Middle frontal gyrus (tissue), 1 donor: ENCODE results near the gene KRT28.
"Not testable (repeated sequence)": the region's sequence is repeated elsewhere in the genome, so short reads cannot be mapped to it uniquely, and the experiment has no call there.

Source experiments
- DNase-seq: peaks from one replicate; pipeline ENCODE4 v3.0.0-alpha.2; 2015; ENCODE audit warnings: low spot score; ENCODE audit errors: extremely low spot score

Gene KRT28

DNA sequence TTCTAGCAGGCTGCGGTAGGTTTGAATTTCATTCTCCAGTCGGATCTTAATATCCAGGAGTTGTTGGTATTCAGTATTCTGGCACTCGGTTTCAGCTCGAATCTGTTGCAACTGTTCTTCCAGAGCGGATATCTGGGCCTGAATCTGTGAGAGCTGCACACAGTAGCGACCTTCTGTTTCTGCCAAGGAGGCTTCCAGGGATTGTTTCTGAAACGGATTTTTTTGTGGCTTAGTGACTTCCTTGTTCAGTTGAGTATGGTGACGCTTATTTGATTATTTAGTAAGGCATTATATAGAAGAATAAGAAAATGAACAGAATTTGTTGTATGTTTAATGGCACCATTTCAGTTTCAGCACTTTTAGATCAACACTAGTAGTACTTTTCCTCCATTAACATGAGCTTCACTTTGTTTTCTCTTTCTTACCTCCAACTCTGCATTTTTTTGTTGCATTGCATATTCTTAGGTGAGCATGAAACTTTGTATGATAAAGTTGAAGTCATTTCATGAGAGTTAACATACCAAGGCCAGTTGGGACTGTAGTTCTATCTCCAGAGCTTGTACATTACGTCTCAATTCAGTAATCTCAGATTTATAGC is 19.9 kb upstream of the KRT28 start:
- DNase-seq: no peak

DNA sequence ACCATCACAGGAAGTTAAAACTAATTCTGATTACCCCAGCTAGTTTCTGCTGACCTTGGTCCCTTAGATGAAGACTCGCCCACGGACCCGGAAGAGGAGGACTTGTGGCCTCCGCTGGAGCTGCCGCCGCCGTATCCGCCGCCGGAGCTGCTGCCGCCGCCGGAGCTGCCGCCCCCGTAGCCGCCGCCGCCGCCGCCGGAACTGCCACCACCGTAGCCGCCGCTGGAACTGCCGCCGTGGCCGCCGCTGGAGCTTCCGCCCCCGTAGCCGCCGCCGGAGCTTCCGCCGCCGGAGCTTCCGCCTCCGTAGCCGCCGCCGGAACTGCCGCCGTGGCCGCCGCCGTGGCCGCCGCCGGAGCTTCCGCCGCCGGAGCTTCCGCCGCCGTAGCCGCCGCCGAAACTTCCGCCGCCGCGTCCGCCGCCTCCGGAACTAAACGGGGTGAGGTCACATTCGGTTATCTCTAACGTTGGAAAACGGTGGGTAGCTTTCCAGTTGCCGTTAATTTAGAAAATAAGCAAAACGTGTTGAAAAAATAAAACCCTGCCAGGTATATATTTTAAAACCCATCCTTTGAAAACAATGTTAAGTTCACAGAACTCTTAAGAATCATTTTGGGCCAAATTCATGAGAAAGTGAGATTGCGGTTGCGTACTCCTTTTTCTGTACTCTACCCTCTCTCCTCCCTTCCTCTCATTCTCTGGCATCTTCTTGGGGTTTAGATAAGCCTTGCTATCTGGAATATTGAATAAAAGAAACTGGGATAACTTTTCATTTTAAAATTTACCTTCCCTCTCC is 19.2 kb upstream of the KRT28 start:
- DNase-seq: peak; percentile 46

DNA sequence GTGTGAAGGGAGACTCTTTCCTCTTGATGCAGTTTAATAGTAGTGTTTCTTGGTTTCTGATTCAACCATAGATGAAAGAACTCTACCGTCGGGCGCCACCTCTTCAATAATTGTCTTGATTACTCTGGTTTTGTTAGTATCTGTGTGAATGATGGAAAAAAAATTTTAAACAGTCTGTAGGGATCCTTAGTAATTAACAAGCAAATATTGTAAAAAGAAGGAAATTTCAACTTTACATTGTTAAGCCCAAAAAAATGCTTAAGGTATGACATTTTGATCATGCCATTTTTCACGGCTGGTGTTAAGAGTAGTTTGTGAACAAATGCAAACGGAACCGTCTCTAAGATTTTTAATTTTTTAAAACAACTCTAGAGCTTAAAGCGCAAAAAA is 18.6 kb upstream of the KRT28 start:
- DNase-seq: no peak

DNA sequence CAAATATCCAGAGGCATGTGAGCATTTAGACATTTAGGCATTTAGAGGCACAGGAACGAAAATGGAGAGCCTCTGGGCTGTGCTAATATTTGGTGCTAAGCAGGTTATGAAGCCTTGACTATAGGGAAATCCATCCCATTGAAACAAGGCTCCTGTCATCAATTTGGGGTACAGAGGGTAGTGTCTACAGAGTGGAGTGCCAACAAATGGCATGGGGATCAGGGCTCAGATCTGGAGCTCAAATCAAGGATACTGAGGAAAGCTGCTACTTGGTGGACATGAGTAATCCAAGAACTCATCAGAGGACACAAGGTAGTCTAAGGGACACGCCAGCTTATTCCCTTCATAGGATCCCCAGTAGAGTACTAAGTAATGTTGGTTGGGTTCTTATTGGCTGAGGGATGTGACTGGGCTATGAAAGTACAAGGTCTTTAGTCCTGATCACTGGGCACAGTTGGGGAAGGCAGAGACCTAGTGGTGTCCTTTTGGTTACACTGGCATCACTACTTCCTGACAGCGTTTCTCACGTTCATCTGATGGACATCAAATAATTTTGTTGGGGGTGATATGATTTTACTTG is 17.4 kb upstream of the KRT28 start:
- no peak for DNase-seq

DNA sequence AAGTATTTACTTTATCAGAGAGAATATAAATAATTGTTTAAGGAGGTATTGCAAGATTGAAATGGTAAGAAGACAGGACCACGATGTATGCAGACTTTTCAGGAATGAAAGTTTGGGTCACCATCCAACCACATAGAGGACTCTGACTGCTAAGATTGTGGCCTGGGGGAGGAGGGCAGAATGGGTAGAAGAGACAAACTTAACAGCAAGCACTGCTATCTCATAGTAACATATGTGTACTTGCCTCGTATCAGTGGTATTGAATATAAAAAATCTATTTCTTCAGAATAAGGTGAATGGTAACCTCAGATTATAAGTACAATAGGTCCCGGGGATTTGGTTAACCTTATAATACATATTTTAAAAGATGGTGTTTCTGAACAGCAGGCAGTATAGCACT is 16.8 kb upstream of the KRT28 start:
- no peak for DNase-seq

DNA sequence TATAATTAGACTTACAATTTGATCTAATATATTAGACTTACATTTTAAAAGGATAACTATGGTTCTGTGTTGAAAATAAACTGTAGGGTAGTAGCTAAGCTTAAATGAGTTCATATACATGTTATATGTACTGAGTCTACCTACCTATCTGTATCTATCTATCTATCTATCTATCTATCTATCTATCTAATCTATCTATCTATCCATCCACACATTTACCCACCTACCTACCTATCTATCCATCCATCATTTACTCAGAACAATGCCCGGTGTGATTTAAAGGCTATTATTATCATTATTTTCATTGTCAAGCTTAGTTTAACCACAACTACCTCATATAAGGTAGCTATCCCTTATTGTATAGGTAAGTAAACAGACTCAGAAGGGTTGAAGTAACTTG is 15.6 kb upstream of the KRT28 start:
- no peak for DNase-seq

DNA sequence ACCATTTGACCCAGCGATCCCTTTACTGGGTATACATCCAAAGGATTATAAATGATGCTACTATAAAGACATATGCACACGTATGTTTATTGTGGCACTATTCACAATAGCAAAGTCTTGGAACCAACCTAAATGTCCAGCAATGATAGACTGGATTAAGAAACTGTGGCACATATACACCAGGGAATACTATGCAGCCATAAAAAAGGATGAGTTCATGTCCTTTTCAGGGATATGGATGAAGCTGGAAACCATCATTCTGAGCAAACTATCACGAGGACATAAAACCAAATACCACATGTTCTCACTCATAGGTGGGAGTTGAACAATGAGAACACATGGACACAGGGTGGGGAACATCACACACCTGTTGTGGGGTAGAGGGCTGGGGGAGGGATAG is 14.9 kb upstream of the KRT28 start:
- DNase-seq: not testable (repeated sequence)

DNA sequence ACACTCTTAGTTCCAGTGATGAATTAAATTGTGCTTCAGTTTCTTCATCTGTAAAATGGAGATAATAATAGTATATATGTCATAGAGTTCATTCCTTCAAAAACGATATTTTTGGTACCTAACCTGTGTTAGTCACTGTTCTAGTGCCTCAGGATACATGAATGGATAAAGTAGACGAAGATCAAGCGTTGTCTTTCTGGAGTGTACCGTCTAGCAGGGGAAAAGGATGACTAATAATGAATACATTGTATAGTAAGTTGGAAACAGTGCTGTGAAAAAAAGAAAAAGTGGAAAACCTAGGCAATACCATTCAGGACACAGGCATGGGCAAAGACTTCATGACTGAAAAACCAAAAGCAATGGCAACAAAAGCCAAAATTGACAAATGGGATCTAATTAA is 14.0 kb upstream of the KRT28 start:
- no peak for DNase-seq

DNA sequence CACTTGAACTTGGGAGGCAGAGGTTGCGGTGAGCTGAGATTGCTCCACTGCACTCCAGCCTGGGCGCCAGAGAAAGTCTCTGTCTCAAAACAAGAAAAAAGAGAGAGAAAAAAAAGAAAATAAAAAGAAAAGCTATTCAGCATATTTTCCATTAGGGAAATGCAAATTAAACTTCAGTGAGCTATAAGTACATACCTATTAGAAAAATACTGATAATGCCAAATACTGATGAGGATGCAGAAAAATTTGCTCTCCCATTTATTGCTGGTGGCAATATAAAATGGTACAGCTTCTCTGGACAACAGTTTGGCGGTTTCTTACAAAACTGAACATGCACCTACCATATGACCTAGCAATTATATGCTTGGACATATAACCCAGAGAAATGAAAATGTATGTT is 12.9 kb upstream of the KRT28 start:
- no peak for DNase-seq

DNA sequence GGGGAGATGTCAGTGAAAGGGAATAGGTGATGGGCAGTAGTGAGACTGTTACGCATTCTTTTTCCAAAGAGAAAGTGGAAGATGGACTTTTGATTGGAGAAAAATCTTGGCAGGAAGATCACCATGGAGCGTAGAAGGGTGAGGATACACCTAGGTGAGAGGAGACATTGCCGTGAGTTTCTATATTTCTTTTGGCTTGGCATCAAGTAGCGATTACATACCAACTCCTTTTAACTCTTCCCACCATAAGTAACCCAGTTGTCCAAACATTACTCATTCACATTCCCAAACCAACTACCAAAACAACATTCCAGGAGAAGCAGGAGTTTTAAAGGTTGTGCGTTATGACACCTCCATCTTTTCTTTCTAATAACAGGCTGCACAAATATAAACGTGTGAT is 10.7 kb upstream of the KRT28 start:
- no peak for DNase-seq

DNA sequence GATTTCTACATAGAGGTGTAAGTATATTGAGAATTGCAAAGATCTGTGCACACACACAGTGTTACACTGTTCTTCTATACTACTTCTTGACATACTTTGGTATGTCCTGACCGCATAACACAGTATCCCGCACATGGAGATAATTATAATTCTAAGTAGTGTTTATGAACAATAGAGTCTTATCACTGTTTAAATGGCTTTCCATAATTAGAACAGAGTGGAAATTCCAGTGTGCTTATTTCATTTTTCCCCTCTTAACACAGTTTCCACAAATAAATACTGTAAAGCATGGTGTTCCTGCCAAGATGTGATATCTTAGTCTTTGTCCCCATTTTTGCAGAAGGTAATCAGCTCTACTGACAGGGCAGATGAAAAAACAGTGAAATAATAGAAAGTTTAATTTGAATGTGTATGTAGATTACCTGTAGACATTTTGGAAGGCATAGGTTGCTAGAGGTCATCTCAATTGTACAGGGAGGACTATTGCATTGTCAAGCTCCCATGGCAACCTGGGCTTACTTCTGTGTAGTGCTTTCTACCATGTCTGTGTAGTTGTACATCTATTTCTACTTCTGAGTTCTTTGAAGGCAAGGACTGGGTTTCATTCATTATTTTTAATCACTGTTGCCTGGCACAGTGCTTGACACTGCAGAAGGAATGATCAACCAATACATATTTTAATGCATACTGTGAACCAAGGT is 10.1 kb upstream of the KRT28 start:
- DNase-seq: no peak

DNA sequence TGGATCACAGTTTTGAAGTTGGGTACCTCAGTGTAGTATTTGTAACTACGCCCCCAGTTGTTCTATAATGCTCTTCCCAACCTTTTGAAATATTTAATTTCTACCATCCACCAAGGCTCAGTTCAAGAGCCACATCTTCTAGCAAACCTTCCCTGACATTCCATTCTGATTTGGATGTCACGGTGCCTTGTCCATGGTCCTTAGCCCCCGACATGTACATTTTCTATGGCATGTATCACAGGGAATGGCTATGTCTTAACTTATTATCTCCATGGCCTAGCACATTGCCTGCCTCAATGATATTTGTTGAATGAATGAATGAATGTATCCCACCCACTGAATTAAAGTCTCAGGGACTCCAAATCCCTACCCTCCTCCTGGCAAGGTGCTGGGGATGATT is 6.4 kb upstream of the KRT28 start:
- DNase-seq: no peak

DNA sequence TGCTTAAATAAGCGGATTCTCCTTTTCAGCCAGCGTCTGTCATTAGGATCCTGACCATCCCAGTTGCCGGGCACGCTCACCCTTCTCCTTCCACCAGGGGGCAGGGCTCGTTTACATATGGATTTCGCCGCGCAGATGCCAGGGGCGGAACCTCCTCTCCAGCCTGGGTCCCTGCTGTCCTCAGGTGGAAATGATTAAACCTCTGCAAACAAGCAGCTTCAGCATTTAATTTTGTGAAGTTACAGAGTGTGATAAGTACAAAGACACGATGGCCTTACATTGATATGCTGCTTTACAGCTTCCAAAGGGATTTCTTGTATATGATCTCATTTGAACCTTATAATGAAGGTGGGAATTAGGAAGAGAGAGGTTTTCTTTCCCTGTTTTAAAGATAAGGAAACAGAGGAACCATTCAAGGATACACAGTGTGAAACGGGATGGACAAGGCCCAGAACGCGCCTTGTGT is 3.9 kb upstream of the KRT28 start:
- DNase-seq: peak; percentile 14

DNA sequence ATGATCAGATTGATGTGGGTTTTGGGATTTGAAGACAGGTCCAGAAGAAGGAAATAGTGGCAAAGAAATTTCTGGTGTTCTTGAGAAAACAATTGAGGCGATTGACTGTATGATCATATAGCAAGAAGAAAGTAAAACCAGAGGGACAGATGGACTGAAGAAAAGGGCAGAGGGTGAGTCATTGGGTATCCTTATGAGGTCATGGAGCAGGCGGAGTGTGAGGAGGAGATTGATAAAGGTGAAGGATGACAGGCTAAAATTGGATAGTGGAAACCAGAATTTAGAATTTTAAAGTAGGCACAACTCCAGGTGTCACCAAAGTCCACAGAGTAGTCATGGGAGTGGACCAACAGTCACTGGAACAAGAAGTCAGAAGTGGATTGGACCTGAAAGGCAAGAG is 1.4 kb upstream of the KRT28 start:
- DNase-seq: no peak

DNA sequence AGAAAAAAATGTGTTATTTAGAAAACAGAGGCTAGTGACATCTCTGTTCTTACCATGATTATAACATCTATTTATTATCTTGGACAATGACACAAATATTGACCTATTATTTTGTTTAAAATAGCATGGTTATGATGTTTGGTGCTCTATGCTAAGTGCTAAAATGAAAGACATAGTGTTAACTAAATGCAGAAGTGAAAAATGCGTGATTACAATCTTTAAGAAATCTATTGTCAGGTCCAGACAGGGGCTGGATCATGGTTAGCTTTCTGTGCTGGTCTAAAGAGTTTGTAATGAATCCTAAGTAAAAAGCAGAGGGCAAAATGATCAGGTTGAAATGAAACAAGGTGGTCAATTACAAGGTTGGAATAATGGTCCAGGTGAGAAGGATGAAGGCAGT is 622 bp upstream of the KRT28 start:
- no peak for DNase-seq

DNA sequence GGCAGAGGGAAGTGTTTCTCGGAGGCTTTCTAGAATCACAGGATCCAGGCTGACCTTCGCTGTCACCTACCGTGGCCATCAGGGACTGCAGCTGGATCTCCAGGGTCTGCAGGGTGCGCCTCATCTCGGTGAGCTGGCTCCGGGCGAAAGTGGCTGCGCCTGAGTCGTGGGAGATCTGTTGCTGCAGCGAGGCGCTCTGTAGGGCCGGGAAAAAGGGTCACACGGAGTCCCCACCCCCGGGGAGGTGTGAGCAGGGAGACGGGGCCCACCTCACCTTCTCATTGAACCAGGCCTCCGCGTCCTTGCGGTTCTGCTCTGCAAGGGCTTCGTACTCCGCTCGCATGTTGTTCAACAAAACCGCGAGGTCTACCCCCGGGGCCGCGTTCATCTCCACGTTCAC is 2.9 kb downstream of the KRT28 start:
- DNase-seq: no peak

DNA sequence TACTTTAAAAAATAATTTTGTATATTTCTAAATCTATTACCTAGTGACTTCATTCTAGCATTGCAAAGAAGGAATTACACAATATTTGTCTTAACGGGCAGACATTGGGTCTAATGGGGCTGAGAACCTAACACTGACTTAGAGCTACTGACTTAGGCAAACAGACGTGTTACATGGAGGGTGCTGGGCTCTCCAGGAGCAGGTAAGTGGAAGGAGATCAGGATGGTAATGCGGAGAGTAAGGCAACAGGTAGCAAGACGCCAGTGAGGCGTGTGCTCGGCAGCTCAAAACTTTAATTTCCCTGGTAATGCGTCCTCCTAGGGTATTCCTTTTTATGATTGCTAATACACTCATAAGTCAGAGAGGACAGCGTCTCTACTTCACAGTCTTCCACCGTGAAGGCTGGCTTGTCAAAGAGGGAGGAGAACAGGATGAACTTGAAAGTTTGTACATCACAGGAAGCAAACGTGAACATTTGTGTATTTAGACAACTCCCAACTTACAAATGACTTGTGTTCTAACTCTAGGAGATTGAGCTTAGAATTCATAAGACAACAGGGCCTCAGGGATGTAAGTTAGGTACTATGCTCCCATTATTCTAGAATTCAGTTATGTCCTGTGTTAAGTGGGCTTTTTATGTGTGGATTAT is 4.6 kb downstream of the KRT28 start:
- DNase-seq: no peak

DNA sequence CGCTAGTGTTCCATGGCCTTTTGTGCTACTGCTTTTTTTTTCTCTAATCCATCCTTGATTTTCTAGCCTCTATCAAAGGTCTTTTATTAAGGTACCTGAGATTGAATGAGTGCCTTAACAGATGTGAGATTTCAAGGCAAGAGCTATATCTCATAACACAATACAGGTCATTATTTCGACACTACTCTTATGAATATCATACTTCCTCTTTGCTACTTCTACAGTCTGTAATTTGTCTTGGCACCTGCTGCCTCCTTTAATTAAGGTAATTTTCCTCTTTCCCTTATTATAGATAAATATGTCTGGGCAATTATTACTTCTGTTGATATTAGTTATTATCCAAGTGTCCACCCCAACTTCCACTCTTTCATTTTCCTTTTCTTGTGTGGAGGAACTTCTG is 5.3 kb downstream of the KRT28 start:
- DNase-seq: no peak

DNA sequence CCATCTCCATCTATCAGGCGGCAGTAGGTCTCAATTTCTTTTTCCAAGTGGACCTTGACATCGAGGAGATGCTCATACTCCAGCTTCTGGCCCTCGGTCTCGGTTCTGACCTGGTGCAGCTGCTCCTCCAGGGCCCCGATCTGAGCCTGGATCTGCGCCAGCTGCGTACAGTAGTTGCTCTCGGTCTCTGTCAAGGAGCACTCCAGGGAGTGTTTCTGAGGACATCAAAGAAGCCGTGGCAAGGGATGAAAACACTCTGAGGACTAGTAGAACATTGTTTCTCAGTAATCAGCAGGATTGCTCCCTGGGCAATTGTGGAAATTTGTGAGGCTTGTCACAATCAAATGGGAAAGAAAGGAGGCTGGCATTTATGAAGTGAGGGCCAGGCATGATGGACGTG is 5.9 kb downstream of the KRT28 start:
- no peak for DNase-seq

DNA sequence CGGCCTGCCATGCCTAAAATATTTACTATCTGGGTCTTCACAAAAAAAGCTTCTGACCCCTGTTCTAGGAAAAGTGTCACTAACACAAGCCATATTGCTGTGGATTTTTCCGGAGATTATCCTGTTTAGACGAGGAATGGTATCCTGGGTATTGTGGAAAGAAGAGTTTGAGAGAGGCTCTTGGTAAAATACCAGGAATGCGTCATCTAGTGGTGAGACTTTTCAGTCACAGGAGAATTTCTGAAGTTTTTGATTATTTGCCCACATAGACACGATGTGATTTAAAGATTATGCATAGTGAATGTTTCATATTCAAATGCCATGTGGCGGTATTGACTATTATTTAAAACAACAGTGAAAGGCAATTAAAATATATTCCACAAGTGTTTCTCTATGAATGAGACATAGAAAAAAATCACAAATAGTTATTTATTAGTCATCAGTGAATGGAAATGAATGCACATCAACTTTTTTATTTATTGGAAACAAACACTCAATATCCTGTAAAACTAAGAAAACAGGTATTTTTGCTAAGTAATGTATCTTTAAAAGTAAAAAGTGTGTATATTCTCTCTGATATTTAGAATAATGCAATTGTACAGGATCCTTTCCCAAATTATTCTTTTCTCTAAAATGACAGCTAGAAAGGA is 7.8 kb downstream of the KRT28 start:
- no peak for DNase-seq

DNA sequence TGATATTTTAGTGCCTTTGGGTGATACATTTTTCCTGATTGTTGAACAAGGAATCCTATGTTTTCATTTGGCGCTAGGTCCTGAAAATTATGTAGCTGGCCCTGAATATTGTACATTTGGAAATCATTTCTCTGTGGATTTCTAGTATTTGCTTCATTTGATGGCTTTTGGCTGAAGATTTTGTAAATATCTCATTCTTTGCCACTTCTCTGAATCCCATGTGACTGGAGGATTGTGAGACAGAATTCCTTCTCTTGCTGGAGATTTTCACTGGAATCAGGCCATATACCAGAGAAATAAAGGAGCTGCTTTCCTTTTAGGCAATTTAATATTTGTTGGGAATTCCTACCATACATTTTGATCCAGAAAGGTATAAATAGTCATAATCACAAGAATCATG is 8.6 kb downstream of the KRT28 start:
- no peak for DNase-seq
